Islet of Langerhans (tissue), 1 donor: ENCODE data around the gene MXD1.
"Not testable (repeated sequence)": the region's sequence is repeated elsewhere in the genome, so short reads cannot be mapped to it uniquely, and the experiment has no call there.

Experiments used
- FAIRE-seq: peaks from one replicate; lab custom pipeline; 2011; peaks lifted over from hg19 to GRCh38; lab: Jason Lieb, UNC

The MXD1 gene, protein sequence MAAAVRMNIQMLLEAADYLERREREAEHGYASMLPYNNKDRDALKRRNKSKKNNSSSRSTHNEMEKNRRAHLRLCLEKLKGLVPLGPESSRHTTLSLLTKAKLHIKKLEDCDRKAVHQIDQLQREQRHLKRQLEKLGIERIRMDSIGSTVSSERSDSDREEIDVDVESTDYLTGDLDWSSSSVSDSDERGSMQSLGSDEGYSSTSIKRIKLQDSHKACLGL

DNA sequence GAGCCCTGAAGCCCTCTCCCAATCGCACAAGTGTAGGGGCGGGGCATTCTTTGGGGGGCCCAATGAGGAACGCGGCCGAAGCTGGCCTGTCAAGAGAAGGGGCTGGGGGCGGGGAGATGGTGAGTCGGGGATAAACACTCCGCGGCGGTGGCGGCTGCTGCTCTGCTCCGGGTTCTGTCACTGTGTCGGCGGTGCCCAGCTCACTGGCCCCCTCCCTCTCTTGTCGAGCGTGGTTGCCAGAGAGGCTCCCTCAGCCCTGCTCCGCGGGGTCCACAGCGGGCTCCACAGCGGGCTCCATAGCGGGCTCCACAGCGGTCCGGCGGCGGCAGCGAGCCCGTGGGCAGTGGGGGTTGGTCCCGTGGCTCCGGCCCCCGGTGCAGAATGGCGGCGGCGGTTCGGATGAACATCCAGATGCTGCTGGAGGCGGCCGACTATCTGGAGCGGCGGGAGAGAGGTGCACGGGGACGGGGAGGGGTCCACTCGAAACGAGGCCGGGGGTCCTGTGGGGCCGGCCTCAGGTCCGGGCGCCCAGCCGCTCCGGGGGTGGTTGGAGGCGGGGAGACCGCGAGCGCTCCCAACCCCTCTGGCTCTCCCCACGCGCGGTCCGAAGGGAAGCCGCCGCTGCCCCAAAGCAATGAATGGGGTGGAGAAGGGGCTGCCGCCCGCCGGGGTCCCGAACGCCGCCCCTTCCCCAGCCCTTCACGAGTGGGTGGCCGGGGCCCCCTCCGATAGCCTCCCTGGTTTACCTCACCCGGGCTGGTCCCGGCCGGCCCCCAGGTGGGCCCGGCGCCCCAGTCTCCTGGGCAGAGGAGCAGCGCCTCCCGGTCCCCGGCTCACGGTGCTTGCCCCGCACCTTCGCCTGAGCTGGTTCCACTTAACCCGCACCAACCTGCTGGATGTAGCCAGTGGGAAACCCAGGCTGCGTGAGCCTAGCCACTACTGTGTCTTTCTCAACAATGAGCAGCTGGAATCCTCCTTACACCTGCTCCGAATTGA is at the start of gene MXD1:
MXD1 (plus strand) TSS at position 160 of the 996 bp plus-strand sequence; CDS start at position 382, 222 bp downstream.
- no peak for FAIRE-seq

DNA sequence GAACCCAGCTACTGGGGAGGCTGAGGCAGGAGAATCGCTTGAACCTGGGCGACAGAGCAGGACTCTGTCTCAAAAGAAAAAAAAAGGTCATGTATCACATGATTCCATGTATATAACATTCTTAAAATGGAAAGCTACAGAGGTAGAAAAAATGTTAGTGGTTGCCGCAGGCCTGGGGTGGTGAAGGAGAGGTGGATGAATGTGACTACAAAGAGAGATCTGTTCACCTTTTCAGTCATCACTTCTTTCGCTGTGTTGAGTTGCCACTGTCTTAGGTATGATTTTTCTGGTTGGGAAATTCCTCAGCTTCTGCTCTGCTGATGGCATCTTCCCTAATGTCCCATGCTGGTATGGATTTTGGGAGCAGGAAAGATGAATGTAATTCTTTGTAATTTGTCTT is 26.5 kb upstream of the MXD1 start:
- no peak for FAIRE-seq

DNA sequence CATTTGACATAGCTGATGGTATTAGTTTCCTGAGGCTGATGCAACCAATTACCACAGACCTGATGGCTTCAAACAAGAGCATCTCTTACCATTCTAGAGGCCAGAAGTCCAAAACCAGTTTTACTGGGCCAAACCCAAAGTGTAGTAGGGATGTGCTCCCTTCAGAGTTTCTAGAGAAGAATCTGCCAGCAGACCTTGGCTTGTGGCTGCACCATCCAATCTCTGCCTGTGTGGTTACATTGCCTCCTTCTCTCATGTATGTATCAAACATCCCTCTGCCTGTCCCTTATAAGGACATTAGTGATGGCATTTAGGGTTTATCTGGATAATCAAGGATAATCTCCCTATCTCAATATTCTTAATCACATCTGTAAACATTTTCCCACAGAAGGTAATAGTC is 25.6 kb upstream of the MXD1 start:
- FAIRE-seq: no peak

DNA sequence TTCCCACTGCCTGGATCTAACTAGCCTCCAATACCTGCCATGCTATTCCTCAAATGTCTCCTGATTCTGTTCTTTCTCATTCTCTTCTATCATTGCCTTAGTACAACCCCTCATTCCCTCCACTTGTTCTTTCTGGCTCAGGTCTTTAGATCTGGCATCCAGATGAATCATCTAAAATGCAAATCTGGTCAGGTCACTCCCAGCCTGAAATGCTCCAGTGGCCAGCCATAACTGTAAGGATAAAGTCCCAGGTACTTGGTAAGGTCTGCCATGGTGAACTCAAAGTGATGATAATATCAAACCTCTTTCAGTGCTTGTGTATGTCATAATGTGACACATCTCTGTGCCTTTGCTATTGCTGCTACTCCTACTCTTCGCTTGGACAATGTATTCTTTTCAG is 24.0 kb upstream of the MXD1 start:
- FAIRE-seq: no peak

DNA sequence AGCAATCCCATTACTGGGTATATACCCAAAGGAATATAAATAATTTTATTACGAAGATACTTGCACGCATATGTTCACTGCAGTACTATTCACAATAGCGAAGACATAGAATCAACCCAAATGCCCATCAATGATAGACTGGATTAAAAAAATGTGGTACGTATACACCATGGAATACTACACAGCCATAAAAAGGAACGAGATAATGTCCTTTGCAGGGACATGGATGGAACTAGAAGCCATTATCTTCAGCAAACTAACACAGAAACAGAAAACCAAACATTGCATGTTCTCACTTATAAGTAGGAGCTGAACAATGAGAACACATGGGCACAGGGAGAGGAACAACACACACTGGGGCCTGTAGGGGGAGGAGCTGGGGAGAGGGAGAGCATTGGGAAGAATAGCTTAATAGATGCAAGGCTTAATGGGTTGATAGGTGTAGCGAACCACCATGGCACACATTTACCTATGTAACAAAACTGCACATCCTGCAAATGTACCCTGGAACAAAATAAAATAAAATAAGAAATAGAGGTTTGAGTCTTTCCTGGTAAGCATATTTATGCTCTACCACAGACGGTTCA is 22.0 kb upstream of the MXD1 start:
- FAIRE-seq: not testable (repeated sequence)

DNA sequence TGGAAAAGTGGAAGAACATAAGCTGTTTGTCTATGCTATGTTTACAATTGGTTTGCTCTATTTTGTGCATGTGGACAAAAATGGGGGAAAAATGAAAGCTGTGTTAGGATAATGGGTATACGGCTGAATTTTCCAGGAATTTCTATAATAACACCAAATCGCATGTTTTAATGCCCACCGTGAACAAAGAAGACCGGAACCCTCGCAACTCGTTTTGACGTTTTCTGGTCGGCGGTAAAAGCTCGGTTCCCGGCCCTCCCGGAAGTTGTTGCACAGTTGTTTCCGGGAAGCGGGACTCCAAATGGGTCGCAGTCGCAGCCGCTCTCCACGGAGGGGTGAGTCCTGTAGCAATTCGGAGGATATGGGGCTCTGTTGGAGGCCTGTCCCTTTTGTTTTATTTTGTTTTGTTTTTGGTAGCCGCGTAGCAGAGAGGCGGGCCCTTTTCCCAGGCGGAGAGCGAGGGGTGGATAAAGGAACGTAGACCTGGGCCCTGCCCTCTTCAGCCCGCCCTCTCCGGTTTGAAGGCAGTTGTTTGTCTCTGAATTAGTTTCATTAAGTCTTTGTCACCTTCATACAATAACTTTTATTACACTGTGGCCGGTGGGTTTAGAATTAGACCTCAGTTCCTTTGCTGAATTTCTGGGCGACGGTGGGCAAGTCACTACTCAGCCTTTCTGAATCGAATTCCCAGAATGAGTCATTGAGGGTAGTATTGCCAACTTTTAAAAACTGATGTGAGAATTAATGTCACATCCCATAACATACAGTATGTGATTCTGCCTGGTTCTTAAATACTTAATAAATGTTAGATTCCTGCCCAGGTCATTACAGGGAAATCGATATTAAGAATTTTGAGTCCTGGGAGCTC is 21.0 kb upstream of the MXD1 start, which contains the start of gene SNRNP27:
SNRNP27 (plus strand) TSS at position 273 of the 868 bp plus-strand sequence; CDS start at position 302, 29 bp downstream.
- no peak for FAIRE-seq

DNA sequence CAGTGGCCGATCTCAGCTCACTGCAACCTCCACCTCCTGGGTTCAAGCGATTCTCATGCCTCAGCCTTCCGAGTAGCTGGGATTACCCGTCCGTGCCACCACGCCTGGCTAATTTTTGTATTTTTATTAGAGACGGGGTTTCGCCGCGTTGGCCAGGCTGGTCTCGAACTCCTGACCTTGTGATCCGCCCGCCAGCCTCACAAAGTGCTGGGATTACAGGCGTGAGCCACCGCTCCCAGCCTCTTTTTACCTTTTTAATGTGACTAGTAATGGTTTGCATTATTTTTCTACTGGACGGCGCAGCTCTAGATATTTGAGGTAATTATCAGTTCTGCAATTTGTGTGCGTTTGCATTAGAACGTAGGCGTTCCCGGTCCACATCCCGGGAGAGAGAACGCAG is 20.2 kb upstream of the MXD1 start:
- not testable (repeated sequence) for FAIRE-seq

DNA sequence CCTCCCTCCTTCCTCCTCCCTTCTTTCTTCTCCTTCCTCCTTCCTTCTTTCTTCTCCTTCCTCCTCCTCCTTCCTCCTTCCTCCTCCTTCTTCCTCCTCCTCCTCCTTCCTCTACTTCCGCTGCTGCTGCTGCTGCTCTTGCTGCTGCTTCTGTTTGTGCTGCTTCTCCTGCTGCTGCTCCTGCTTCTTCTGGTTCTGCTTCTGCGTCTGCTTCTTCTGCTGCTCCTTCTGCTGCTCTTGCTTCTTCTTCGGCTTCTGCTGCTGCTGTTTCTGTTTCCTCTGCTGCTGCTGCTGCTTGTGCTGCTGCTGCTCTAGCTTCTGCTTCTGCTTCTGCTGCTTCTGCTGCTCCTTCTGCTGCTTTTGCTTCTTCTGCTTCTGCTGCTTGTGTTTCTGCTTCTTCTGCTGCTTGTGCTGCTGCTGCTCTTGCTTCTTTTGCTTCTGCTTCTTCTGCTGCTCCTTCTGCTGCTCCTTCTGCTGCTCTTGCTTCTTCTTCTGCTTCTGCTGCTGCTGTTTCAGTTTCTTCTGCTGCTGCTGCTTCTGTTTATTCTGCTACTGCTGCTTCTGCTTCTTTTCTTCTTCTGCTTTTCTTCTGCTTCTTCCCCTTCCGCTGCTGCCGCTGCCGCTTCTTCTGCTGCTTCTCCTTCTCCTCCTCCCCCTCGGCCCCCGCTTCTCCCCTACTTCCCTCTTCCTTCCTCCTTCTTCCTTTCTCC is 12.5 kb upstream of the MXD1 start:
- FAIRE-seq: no peak

DNA sequence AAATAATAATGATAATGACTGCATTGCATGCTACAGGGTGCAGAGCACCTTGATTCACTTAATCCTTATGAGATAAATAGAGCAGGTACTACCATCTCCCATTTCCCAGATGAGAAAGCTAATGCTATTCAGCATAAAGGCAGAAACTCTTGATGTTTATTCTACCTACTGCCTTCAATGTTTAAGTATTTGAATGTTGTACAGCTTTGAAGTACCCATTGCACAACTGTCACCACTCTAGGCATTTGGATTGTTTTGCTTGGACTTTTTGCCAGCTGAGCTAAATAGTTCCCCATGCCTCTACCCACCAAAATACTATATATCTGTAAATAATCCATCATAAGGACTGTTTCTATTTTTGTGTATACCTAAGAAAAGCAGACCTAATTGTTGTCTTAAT is 7.7 kb upstream of the MXD1 start:
- FAIRE-seq: no peak

DNA sequence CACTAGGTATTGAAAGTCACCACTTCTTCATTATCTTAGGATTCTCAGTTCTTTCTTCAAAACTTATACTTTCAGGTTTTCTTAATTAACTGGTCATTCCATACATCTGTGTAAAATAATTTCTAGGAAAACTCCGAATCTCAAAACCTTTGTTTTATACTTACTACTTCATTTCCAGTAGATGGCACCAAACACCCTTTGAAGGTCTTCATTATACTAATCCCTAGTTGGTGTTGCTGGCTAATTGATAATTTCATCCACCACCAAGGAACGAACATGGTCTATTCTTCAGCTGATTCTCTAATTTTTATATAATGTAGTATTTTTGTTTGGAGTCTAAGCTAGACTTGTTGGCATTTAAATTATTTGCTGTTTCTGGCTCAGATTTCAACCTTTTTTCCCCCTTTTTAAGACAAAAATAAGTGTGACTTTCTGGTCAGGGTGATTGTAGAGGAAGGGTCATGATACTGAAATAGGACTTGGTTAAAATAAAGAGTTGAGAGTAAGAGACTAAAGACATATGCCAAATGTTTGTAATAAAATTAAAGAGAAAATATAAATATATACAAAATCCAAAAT is 2.8 kb upstream of the MXD1 start:
- FAIRE-seq: peak; percentile 99

DNA sequence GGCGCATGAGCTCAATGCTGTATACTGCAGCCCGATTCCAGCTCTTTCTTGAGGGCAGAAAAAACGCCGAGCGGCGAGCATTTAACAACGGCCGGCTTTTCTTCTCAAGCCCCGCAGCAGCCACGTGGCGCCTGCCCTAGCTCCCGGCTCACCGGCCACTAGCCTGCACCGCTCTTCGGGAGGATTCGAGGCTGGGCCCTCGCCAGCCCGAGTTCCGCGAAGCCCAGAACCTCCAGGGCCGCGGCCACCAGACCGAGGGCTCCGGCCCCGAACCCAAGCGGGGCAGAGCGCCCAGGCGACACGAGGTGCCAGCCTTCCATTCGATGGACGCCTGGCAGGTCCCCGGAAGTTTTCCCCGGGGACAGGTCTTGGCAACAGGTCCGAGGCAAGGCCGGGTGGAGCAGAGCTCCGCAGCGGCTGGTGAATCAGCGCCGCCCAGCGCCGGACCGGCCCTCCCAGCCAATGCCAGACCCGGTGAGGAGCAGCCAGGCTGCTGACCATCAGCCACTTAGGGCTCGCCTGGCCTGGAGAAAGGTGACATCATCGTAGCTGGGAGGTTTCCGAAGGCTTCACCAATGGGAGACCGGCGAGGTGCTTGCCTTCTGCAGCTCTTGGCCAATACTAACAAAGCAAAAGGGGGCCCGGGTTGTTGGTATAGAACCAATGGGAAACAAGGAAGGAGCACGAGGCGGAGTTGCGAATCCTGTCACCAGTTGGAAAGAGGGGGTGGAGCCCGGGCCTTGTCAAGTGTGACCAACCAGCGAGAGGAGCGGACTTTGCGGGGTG is 552 bp upstream of the MXD1 start:
- peak; percentile 99 for FAIRE-seq

DNA sequence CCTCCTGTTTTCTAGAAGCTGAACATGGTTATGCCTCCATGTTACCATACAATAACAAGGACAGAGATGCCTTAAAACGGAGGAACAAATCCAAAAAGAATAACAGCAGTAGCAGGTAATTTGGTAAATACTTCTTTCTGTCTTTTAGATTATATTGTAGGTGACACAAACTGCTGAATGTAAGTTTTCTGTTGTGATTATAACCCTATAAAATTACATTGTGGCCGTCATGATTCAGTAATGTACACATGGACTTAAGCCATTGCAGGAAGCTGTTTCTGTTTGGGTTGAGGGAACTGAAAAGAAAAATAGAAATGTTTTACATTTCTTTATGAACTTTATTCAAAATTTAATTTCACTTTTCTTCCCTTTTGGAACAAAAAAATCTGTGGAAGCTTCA is 1.2 kb downstream of the MXD1 start:
- no peak for FAIRE-seq

DNA sequence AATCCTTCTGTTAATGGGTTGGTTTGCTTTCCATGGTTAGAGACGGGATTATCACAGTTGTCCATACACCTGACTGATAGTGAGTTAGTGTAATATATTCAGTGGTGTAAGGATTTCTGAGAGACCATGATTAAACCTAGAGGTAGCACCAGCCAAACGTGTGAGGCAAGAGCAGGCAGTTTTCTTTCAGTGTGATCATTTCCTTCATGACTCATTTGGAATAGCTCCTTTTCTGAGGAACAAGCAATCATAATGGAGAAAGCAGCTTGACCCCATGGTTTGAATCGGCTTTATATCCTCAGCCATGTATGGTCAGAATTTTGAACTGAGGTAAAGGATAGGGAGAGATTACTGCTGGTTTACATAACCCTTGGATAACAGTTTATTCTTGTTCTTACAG is 2.9 kb downstream of the MXD1 start:
- no peak for FAIRE-seq

DNA sequence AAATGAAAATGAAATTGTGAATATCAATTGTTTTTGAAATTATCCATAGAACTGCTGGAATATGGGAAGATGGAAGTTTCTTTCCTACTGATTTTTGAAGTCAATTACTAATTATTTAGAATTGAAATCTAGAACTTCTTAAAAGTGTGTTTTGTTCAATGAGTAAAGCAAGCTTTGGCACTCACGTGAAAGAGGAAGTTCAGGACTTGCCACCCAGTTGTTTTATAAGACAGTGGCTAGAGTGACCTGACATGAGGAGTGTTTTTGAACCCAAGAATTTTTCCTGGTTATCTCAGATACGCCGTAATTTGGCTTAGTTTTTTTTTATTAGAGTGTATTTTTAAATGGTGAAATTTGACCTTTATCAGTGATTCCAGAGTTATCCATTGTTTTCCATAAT is 3.5 kb downstream of the MXD1 start:
- no peak for FAIRE-seq

DNA sequence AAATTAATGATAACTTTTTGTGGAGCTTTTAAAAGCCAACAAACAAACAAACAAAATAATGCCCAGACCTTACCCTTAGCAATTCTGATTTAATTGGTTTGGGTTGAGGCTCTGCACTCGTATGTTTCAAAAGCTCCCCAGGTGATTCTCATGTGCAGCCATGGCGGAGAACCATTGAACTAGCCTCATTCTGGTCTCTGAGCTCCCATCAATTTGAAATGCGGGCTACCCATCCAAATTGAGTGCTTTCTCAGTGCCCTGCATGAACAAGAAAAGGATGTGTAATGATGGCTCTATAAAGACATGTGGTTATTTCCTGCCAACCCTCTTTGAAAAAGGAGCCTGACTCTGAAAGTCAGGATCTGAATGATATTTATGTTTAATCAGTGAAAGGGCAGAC is 8.2 kb downstream of the MXD1 start:
- no peak for FAIRE-seq

DNA sequence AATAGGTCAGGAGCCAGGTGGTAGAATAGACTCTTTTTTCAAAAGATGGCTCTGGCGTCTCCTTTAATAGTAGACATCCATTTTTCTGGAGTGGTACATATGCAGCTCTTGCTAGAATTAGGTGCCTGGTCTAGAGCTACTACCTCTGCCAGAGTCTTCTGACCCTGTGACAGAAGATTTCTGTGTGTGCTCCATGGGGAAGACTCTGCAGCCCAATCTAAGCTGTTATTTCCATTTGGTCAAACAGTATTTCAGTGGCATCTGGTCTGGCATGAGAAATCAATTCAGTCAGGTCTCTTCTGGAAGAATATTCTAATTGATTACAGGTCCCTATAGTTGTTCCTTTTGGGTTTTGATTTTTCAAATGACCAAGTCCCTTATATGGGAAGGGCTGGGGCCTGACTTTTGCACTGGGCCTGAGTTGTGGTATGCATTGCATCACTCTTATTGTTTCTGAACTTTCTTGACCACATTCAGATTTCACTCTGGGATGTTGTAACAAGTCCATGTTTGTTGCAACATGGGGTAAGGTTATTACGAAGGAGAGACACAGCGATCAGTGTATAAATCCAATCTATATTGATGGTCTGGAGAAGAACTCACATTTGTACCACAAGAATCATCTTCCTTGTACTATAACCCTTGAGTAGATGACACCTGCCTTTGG is 12.1 kb downstream of the MXD1 start:
- no peak for FAIRE-seq

DNA sequence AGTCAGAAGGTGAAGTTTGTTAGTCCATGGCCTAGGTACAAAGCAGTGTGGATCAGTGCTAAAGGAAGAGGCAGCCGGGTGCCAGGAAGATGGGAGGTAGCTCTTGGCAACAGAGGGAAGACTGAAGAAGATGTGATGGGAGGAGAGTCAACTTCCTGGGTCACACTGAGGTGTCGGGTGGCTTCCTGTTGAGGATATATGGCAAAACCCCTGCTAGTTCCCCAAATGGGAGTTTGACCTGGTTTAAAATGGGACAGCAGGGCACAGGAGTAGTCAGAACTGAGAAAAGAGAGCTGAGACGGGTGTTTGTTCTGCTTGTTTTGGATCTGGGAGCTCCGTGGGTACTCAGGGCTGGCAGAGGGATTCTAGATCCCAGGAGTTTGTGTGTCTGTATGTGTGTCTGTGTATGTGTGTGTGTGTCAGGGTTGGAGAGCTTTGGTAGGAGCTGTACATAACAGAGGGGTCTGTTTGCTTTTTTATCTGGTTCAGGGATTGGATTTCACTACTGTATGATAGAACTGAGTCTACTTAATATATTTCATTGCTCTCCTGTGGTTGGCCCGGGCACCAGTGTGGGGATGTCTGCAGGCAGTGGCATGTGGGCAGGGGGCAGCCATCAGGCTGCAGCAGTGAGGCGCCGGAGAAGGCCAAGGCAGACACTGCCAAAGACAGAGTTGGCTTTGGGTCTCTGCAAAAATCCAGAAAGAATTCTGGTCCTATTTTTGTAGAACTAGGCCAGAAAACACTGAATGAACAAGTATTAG is 17.1 kb downstream of the MXD1 start:
- no peak for FAIRE-seq

DNA sequence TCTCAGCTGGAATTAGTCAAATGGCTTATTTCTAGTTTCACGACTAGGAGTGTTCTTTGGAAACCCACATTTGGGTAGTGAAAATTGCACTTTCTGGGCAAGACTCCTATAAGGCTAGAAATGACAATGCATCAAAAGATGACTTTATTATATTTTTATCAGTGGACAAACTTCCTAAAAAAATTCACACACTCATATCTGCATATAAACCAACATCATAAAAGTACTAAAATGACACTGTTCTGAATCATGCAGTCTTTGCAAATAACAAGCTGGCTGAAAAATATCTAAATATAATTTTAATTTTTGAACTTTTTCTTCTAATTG is 17.6 kb downstream of the MXD1 start:
- FAIRE-seq: no peak

DNA sequence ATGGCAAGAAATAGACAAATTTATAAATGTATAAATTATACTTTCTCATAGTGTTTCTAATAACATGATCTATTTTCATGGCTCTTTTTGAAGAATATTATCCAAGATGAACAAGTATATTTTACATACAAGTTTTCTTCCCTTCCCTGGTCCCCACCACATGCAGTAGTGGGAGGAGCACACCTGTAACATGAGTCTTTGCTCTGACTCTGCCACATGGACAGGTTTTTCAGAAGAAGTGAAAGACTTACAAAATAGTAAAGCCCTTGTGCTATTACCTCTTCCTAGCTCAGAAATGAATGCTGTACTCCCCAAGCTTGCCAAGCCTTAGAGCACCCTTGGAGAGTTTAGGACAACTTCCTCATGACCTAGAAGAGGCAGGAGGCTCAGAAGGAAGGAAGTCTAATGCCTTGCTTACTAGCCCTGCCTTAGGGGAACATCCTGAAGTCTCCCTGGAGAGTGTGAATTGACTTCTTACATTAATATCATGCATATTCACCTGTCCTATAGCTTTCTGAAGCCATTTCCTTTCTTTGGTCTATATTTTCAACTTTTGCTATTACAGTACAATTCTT is 18.4 kb downstream of the MXD1 start:
- FAIRE-seq: no peak
